Nephron (organoid): Measurements from ENCODE around the gene BLOC1S5.

Experiments
- H3K27ac Mint-ChIP-seq, 3 experiments: 2 replicates each; pipeline ENCODE4 v1.8.0; 2020; ENCODE audit warnings: mixed read lengths in 3 of 3, mild to moderate bottlenecking in 2 of 3, moderate library complexity in 1 of 3
- H3K27me3 Mint-ChIP-seq: 2 replicates; pipeline ENCODE4 v1.8.0; 2021; ENCODE audit warnings: low read depth, mild to moderate bottlenecking, moderate library complexity, mixed read lengths
- H3K36me3 Mint-ChIP-seq: 2 replicates; pipeline ENCODE4 v1.8.0; 2020; ENCODE audit warnings: low read depth, mixed read lengths
- H3K4me1 Mint-ChIP-seq: 2 replicates; pipeline ENCODE4 v1.8.0; 2020; ENCODE audit warnings: mixed read lengths
- H3K4me3 Mint-ChIP-seq, 3 experiments: 2 replicates each; pipeline ENCODE4 v1.8.0; 2020; ENCODE audit warnings: mild to moderate bottlenecking in 3 of 3, mixed read lengths in 3 of 3, moderate library complexity in 2 of 3
- H3K9me3 Mint-ChIP-seq: 2 replicates; pipeline ENCODE4 v1.8.0; 2020; ENCODE audit warnings: mixed read lengths
- CTCF ChIP-seq, 3 experiments: fragments of 200-600 bp; sonication (generic); IDR thresholded peaks; one replicate each; pipeline ENCODE4 v1.5.0; 2021; ENCODE audit warnings: antibody characterized with exemption in 3 of 3; ENCODE audit not compliant: unreplicated experiment in 3 of 3

BLOC1S5 gene

GRCh38 chr6:7979831-7980230 is 84.4 kb downstream of the BLOC1S5 start:
- Mint-ChIP-seq H3K4me3 (no peak overlapping the region), H3K27ac (no peak overlapping the region), H3K4me1 (no peaks in the 10 kb centered on the region), H3K36me3 (no peaks in the 10 kb centered on the region), H3K27me3 (peaks cover 3% of the 10 kb centered on the region), H3K9me3 (no peaks in the 10 kb centered on the region)
- no peak for TF ChIP-seq CTCF (IDR thresholded peaks at IDR 0.05; ENCODE audit: unreplicated experiment in 3 of 3)

- H3K4me3 Mint-ChIP-seq = no peak overlapping the region
- no peaks in the 10 kb centered on the region for H3K4me1 Mint-ChIP-seq
- no peak for TF ChIP-seq CTCF (IDR thresholded peaks at IDR 0.05; ENCODE audit: unreplicated experiment in 3 of 3)
- H3K27ac Mint-ChIP-seq = no peak overlapping the region
- no peaks in the 10 kb centered on the region for H3K36me3 Mint-ChIP-seq
- H3K27me3 Mint-ChIP-seq = peaks cover 3% of the 10 kb centered on the region
- H3K9me3 Mint-ChIP-seq = no peaks in the 10 kb centered on the region
Measured at GRCh38 chr6:7978736-7979135, 85.5 kb downstream of the BLOC1S5 start.

DNA sequence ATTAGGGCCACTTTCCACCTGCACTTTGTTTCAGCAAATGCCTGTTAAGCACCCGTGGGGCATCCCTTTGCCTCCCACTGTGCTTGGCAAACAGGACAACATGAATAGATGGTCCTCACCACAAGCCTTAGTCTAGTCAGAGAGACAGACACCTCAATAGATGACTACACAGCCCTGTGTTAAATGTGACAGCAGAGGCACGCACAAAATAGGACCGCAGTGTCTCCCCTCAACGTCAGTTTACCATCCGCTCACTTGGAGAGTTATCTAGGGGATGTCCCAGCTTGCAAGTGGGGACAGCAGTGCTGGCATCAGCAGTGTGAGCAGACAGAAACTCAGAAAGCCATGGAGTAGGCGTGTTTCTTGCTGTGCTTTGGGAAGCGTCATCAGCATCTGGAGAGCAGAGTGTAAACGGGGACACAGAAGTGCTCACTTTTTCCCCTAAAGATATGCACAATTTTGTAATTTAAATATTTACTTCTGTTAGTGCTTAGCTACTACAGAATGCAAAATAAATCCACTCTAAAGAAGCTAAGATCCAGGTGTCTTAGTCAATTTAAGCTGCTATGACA is 87.6 kb downstream of the BLOC1S5 start:
- no peaks in the 10 kb centered on the region for H3K36me3 Mint-ChIP-seq
- no peak overlapping the region for H3K27ac Mint-ChIP-seq
- no peaks in the 10 kb centered on the region for H3K9me3 Mint-ChIP-seq
- H3K27me3 Mint-ChIP-seq = peaks cover 3% of the 10 kb centered on the region
- H3K4me3 Mint-ChIP-seq = no peak overlapping the region
- TF ChIP-seq CTCF (IDR thresholded peaks at IDR 0.05; ENCODE audit: unreplicated experiment in 3 of 3) = no peak
- H3K4me1 Mint-ChIP-seq = no peaks in the 10 kb centered on the region

DNA sequence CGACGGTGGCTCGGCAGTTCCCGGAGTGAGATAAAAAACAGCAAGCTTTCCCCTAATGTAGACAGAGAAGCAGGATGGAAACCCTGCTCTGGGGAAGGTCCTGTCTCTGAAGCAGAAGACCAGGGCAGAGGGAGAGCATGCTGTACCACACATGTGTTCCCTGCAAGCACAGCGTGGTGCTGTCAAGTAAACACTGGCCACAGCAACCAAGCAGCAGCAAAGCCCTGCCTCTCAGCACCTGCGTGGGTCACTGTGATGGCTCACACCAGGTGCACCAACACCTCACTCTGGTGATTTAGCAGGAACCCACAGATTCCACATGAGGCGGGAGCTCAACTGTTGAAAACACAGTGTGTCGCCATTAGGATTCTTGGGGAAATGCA is 88.4 kb downstream of the BLOC1S5 start:
- H3K36me3 Mint-ChIP-seq = no peaks in the 10 kb centered on the region
- no peaks in the 10 kb centered on the region for H3K9me3 Mint-ChIP-seq
- no peak for TF ChIP-seq CTCF (IDR thresholded peaks at IDR 0.05; ENCODE audit: unreplicated experiment in 3 of 3)
- no peak overlapping the region for H3K4me3 Mint-ChIP-seq
- no peak overlapping the region for H3K27ac Mint-ChIP-seq
- H3K4me1 Mint-ChIP-seq = no peaks in the 10 kb centered on the region
- H3K27me3 Mint-ChIP-seq = peaks cover 3% of the 10 kb centered on the region

- peak overlapping the region in 1 of 3 experiments; percentile 50 for H3K27ac Mint-ChIP-seq
- no peaks in the 10 kb centered on the region for H3K4me1 Mint-ChIP-seq
Measured at GRCh38 chr6:7974938-7975763, 89.0 kb downstream of the BLOC1S5 start.

More at GRCh38 chr6:7974938-7975763, 89.0 kb downstream of the BLOC1S5 start:
- Mint-ChIP-seq H3K36me3 (no peaks in the 10 kb centered on the region), H3K27me3 (peaks cover 3% of the 10 kb centered on the region), H3K9me3 (peaks cover 3% of the 10 kb centered on the region), H3K4me3 (no peak overlapping the region)
- TF ChIP-seq CTCF (IDR thresholded peaks at IDR 0.05; ENCODE audit: unreplicated experiment in 3 of 3) = no peak
